AG09319 (cell line): ENCODE measurements around the gene CIZ1.

Experiments used
- DNase-seq: peaks from one replicate; pipeline ENCODE4 v3.0.0-alpha.2; 2010; ENCODE audit warnings: low read depth; ENCODE audit errors: extremely low read depth
- CTCF ChIP-seq: IDR thresholded peaks from 2 replicates; pipeline ENCODE4 v1.5.1; 2011; ENCODE audit warnings: low read depth, mild to moderate bottlenecking, inconsistent platforms, low read length, moderate library complexity

CIZ1 gene

DNA sequence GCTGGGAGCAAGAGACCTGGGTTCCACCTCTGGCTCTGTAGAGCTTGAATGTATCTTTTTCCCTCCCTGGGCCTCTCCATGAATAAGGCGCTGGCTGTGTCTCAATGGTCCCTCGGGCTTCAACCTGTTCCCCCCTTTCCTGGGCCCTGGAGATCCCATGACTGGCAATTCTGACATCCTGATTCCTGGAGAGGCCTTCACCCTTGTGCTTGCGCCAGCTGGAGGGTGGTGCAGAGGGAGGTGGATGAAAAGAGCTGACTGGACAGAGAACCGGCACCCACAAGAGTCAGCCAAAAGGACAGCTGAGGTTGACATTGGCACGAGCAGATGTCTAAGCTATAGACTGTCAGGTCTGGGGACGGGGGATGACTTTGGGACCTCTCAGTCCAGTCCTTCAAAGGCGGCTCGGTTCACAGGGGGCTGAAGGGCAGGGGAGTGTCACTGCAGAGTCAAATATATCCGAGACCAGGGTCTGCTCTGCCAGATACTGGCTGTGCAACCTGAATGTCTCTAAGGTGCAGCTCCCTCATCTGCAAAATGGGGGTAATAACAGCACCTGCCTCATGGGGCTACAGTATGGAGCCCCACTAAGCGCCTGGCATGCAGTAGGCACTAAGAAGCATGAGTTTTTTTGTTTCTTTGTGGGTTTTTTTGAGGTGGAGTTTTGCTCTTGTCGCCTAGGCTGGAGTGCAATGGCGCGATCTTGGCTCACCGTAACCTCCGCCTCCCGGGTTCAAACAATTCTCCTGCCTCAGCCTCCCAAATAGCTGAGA lies 25.6 kb upstream of the CIZ1 start:
- DNase-seq: no peak

DNA sequence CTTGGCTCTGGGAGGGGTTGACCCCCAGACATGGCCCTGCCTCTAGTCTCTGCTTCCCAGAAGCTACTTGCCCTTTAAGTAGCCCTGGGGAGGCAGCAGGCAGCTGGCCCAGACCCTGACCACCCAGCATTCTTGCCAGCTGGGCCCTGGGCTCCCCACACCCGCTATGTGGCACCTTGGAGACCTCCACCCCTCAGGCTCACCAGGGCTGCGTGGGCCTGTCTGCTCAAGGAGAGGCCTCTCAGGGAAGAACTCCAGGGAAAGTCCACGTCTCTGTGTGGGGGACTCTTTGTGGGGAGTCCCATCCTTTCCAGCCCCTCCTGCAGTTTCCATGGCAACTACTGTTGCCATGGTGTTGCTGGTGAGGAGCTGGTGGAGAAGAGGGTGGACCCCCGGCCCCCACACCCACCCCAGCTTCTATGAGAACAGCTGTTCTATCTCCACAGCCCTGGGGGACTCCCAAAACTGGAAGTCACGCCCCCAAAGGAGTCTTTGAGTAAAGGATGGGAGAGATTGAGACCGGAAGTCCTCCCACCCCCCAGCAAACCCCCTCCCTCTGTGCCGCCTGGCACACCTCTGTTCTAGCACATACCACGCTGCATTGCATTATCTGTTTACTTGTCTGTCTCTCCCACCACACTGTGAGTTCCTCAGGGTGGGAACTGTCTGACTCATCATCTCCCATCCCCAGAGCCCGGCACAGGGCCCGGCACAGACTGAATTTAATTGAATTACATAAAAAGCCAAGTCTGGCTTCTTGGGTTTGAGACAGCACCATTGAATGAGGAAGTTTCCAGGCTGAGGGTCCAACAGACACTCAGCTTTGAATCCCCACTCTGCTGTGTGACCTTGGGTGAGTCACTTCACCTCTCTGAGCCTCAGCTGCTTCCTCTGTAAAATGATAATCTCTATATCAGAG lies 24.4 kb upstream of the CIZ1 start:
- DNase-seq: no peak
- TF ChIP-seq CTCF: no peak

More for the DNA sequence above, 25.6 kb upstream of the CIZ1 start:
- TF ChIP-seq CTCF: no peak

DNA sequence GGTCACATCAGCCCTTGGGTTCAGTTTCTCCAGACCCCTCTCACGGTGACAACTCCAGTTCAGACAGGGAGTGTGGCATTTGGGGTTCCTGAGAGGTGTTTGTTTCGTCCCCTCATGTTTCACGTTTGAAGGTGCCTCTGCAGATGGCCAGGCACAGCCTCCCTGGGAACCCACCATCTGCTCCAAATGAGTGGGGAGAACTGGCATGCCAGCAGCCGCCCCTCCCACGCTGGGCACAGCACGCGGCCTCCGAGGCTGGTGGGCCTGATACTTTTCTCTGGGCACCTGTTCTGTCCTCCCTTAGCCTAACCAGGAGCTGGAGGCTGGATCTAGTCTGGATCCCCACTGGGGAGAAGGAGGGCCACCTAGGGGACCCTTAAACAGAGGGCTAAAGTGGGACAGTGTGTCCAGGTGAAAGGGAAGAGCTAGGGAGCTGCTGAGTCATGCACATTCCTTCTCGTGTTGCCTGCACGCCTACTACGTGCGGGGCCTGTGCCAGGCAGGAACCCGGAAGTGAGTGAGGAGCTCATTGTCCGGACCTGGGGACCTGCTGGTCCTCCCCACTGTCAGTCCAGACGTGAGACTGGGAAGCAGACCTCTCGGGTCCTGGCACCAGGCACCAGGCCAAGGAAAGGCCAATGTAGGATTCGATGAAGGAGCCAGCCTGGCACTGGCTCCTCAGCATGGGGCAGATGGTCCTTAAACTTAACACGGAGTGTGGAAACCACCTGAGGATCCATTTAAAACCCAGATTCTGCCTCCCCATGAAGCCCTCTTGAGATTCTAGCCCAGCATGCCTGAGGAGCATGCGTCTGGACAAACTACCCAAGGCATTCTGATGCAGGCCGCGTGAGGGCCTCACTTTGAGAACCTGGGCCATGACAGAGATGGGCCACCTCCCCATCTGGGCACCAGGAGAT lies 23.5 kb upstream of the CIZ1 start:
- no peak for TF ChIP-seq CTCF
- no peak for DNase-seq

DNA sequence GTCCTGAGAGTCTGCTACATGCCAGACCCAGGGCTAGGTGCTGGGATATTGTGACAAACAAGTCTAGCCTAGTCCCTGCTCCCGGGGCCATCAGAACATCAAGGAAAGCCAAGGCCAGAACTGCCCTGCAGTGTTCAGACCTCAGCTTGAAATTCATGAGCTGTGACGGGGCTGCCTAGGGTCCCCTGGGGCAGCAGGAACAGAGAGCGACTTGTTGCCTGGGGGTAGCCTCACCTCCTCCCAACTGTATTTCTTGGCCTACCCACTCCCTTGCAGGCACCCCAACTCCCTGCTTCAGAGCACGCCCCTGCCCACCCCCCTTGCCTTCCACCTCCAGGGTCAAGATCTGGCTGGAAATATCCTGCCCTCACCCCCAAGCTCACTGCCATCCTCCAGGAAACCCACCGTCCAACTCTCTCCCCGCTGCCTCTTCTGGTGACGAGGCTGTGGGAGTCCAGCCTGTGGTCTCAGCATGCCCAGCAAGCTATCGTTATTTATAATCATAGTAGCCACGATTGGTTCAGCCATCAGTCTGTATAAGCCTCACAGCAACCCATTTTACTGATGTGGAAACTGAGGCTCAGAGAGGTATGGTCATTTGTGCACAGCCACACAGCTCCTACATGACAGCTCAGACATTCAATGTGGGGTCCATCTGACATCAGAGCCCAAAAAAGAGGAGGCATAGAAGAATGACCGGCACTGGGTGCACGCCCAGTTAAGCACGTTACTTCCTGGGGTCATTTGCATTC lies 22.6 kb upstream of the CIZ1 start:
- no peak for DNase-seq
- no peak for TF ChIP-seq CTCF

- TF ChIP-seq CTCF: no peak
- no peak for DNase-seq
Measured at GRCh38 chr9:128211981-128212281, 20.6 kb upstream of the CIZ1 start.

GRCh38 chr9:128211186-128211980 lies 20.0 kb upstream of the CIZ1 start:
- TF ChIP-seq CTCF: no peak
- DNase-seq: no peak
